Measurements from ENCODE around the gene ZSCAN1. TPM values are rescaled to one million over a fixed set of nuclear protein-coding genes. Genes with fewer than 3 reads are reported as not detected.

The ZSCAN1 gene
- total and polyA plus RNA-seq, 10 of the 15 experiments (the other 5 are each of a cell fraction or from before 2014, with no cell fraction given), result not detected

DNA sequence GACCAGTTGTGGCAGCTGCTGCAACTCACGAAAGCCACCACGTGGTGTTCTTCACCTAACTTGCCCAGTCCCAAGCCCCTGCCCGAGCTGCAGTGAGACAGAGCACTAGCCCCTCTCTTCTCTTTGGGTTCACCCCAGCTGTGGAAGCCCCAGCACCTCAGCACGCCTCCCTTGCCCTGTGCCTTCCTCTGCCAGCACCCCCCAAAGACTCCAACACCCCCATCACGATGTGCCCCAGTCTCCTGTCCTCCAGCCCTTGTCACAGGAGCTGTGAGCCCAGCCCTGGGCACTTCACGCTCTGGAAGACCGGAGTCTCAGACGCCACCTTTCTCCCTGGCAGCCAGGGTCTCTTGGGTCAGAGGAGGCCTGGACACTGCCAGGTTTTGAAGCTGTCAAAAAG is 23.0 kb downstream of the ZSCAN1 start:
- Histone ChIP-seq H3K4me2 (ENCODE audit: control insufficient read depth, insufficient read depth) (no peak overlapping the region), H3K27ac (ENCODE audit: control insufficient read depth, insufficient read depth) (no peak overlapping the region), H3K9me3 (replicated peaks; ENCODE audit: control insufficient read depth, insufficient read depth, low read length) (peaks cover 8% of the 10 kb centered on the region; the same call in 2 of the 3 replicates), H4K20me1 (ENCODE audit: control insufficient read depth, insufficient read depth) (no peaks in the 10 kb centered on the region), H3K9ac (ENCODE audit: control insufficient read depth, insufficient read depth, low read length) (no peak overlapping the region), H3K4me3 (no peak overlapping the region), H3K79me2 (ENCODE audit: control insufficient read depth, insufficient read depth, low read length) (no peaks in the 10 kb centered on the region), H3K4me1 (ENCODE audit: control insufficient read depth, insufficient read depth, low read length) (no peaks in the 10 kb centered on the region), H2AFZ (ENCODE audit: control insufficient read depth, low read depth, low read length) (no peak overlapping the region), H3K36me3 (ENCODE audit: control insufficient read depth in 2 of 2, insufficient read depth in 2 of 2, low read length in 1 of 2) (no peaks in the 10 kb centered on the region), H3K27me3 (replicated peaks in 1 of 2; ENCODE audit: control insufficient read depth in 2 of 2, insufficient read depth in 2 of 2, low read length in 1 of 2) (no peaks in the 10 kb centered on the region)
- ATAC-seq, result no peak
- DNase-seq (ENCODE audit: low read depth, low spot score), result no peak
- FAIRE-seq, result no peak
- no peak for TF ChIP-seq ZBED1 (IDR thresholded peaks at IDR 0.05; ENCODE audit: borderline replicate concordance)
- TF ChIP-seq RCOR1 (conservative IDR thresholded peaks at IDR 0.05; ENCODE audit: low read depth, low read length), result no peak
- TF ChIP-seq MEF2A (IDR thresholded peaks at IDR 0.05; ENCODE audit: insufficient read depth, low read depth, low read length), result no peak
- TF ChIP-seq, protein P1, sequence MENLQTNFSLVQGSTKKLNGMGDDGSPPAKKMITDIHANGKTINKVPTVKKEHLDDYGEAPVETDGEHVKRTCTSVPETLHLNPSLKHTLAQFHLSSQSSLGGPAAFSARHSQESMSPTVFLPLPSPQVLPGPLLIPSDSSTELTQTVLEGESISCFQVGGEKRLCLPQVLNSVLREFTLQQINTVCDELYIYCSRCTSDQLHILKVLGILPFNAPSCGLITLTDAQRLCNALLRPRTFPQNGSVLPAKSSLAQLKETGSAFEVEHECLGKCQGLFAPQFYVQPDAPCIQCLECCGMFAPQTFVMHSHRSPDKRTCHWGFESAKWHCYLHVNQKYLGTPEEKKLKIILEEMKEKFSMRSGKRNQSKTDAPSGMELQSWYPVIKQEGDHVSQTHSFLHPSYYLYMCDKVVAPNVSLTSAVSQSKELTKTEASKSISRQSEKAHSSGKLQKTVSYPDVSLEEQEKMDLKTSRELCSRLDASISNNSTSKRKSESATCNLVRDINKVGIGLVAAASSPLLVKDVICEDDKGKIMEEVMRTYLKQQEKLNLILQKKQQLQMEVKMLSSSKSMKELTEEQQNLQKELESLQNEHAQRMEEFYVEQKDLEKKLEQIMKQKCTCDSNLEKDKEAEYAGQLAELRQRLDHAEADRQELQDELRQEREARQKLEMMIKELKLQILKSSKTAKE (IDR thresholded peaks at IDR 0.05; ENCODE audit: low read depth, poor library complexity, severe bottlenecking), result no peak
- TF ChIP-seq E2F8 (IDR thresholded peaks at IDR 0.05; ENCODE audit: low read depth, partially characterized antibody), result no peak
- no peak for TF ChIP-seq POLR2AphosphoS2 (IDR thresholded peaks at IDR 0.05; ENCODE audit: low read depth, low read length)
- TF ChIP-seq, protein P2, sequence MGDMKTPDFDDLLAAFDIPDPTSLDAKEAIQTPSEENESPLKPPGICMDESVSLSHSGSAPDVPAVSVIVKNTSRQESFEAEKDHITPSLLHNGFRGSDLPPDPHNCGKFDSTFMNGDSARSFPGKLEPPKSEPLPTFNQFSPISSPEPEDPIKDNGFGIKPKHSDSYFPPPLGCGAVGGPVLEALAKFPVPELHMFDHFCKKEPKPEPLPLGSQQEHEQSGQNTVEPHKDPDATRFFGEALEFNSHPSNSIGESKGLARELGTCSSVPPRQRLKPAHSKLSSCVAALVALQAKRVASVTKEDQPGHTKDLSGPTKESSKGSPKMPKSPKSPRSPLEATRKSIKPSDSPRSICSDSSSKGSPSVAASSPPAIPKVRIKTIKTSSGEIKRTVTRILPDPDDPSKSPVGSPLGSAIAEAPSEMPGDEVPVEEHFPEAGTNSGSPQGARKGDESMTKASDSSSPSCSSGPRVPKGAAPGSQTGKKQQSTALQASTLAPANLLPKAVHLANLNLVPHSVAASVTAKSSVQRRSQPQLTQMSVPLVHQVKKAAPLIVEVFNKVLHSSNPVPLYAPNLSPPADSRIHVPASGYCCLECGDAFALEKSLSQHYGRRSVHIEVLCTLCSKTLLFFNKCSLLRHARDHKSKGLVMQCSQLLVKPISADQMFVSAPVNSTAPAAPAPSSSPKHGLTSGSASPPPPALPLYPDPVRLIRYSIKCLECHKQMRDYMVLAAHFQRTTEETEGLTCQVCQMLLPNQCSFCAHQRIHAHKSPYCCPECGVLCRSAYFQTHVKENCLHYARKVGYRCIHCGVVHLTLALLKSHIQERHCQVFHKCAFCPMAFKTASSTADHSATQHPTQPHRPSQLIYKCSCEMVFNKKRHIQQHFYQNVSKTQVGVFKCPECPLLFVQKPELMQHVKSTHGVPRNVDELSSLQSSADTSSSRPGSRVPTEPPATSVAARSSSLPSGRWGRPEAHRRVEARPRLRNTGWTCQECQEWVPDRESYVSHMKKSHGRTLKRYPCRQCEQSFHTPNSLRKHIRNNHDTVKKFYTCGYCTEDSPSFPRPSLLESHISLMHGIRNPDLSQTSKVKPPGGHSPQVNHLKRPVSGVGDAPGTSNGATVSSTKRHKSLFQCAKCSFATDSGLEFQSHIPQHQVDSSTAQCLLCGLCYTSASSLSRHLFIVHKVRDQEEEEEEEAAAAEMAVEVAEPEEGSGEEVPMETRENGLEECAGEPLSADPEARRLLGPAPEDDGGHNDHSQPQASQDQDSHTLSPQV (IDR thresholded peaks at IDR 0.05), result no peak
- no peak for TF ChIP-seq SREBF1 (IDR thresholded peaks at IDR 0.05; ENCODE audit: low read length)
- TF ChIP-seq REST (IDR thresholded peaks at IDR 0.05; ENCODE audit: low read depth, low read length), result no peak
- ChIA-PET POLR2A (no interaction called here), CTCF (no interaction called here), RAD21 (ENCODE audit: unreplicated experiment) (no interaction called here), SMC1A (ENCODE audit: uncharacterized antibody, unreplicated experiment) (no interaction called here)
- intact Hi-C loops (cut with micrococcal nuclease; ENCODE audit: unreplicated experiment) (no loop called here), in situ Hi-C loops (cut with MboI) (no loop called here)
- no TSS peak for BruUV-seq (replicated peaks)
- WGBS (ENCODE audit: insufficient coverage, insufficient replicate concordance, low lambda C conversion rate, missing lambda C conversion rate), result 20% methylated on average over 8 of the region's 8 CpGs

Data from GM12878 (cell line).